GM12865 (cell line): ENCODE data around the gene TUBB.

Experiments
- DNase-seq: peaks from one replicate; pipeline ENCODE4 v3.0.0; 2010; ENCODE audit warnings: low read depth
- H3K4me3 ChIP-seq: 2 replicates; pipeline ENCODE4 v1.5.1; 2011; ENCODE audit warnings: mild to moderate bottlenecking, low read depth, low read length, control low read depth
- CTCF ChIP-seq: IDR thresholded peaks from 2 replicates; pipeline ENCODE4 v1.5.1; 2011; ENCODE audit warnings: low read length, control low read depth, low read depth, inconsistent platforms; ENCODE audit not compliant: insufficient read depth; ENCODE audit errors: missing control alignments

TUBB gene

GRCh38 chr6:30719791-30720737 is at the start of gene TUBB:
TUBB (plus strand) TSS chr6:30720352; CDS start chr6:30720507, 155 bp downstream.
- no peak for TF ChIP-seq CTCF
- DNase-seq, result peak; percentile 98
- H3K4me3 ChIP-seq, result peak within 1 kb of the TSS; percentile 92

GRCh38 chr6:30670760-30671527 is 49.2 kb upstream of the TUBB start:
- peak; percentile 15 for TF ChIP-seq CTCF
- no peak overlapping the region for H3K4me3 ChIP-seq
- no peak for DNase-seq

GRCh38 chr6:30672445-30673253 is 47.5 kb upstream of the TUBB start, which contains the start of gene DHX16:
DHX16 (minus strand) TSS chr6:30673006; CDS start chr6:30672841, 165 bp downstream.
- peak; percentile 98 for DNase-seq
- peak; percentile 78 for TF ChIP-seq CTCF
- H3K4me3 ChIP-seq, result peak within 1 kb of the TSS; percentile 65

- TF ChIP-seq CTCF, result no peak
- no peak for DNase-seq
- H3K4me3 ChIP-seq, result no peak overlapping the region
Observed at GRCh38 chr6:30676660-30677285, 43.4 kb upstream of the TUBB start.

GRCh38 chr6:30678964-30679726 is 41.0 kb upstream of the TUBB start:
- DNase-seq, result peak; percentile 92
- TF ChIP-seq CTCF, result peak; percentile 96
- peak overlapping the region; percentile 96 for H3K4me3 ChIP-seq
